ENCODE results near the gene EIF4B. TPM values are rescaled to one million over a fixed set of nuclear protein-coding genes. Genes with fewer than 3 reads are reported as not detected.
A peak's percentile ranks its signal among the peaks of the same experiment; 100 is the strongest.

EIF4B gene
- total RNA-seq, 1 donor from 2014 or later: 339 TPM

- Histone ChIP-seq H3K4me3 (peak overlapping the region; percentile 73 to 86), H3K27me3 (no peaks in the 10 kb centered on the region), H3K4me1 (peaks cover 80% of the 10 kb centered on the region), H3K36me3 (no peaks in the 10 kb centered on the region), H3K27ac (peak overlapping the region; percentile 96), H3K9me3 (no peaks in the 10 kb centered on the region)
- intact Hi-C loops (cut with DNase I): loop anchor here (10.0 kb wide), 1 partner anchor 47 kb away; the partner anchor contains the start of gene IGFBP6
- DNase-seq (ENCODE audit: extremely low spot score in 2 of 2): peak in 1 of 2 donors; percentile 94
- TF ChIP-seq CTCF (IDR thresholded peaks at IDR 0.05) (no peak), POLR2AphosphoS5 (IDR thresholded peaks at IDR 0.05; ENCODE audit: insufficient read depth in 1 of 2, low read depth in 1 of 2) (peak in 1 of 2 donors; percentile 7)
These were observed 42.0 kb downstream of the EIF4B start for GRCh38 chr12:53048033-53048779.

GRCh38 chr12:53048780-53049401 lies 42.6 kb downstream of the EIF4B start:
- Histone ChIP-seq H3K36me3 (no peaks in the 10 kb centered on the region), H3K4me1 (peaks cover 84% of the 10 kb centered on the region), H3K27me3 (no peaks in the 10 kb centered on the region), H3K27ac (peak overlapping the region; percentile 96), H3K4me3 (peak overlapping the region; percentile 73 to 86), H3K9me3 (no peaks in the 10 kb centered on the region)
- TF ChIP-seq POLR2A (IDR thresholded peaks at IDR 0.05) (no peak), CTCF (IDR thresholded peaks at IDR 0.05) (no peak), POLR2AphosphoS5 (IDR thresholded peaks at IDR 0.05; ENCODE audit: insufficient read depth in 1 of 2, low read depth in 1 of 2) (no peak)
- peak in 1 of 2 donors; percentile 92 for DNase-seq (ENCODE audit: extremely low spot score in 2 of 2)
- intact Hi-C loops (cut with DNase I): loop anchor here (10.0 kb wide), 1 partner anchor 46 kb away; the partner anchor contains the start of gene IGFBP6

GRCh38 chr12:53049571-53050318 lies 43.5 kb downstream of the EIF4B start, which contains the start of gene TNS2:
TSS of gene TNS2 (plus strand) at chr12:53050065. CDS start at chr12:53050186, 121 bp downstream.
- Histone ChIP-seq H3K4me3 (peak within 1 kb of the TSS; percentile 73 to 86), H3K27me3 (no peaks in the 10 kb centered on the region), H3K9me3 (no peaks in the 10 kb centered on the region), H3K27ac (peak within 1 kb of the TSS; percentile 96), H3K36me3 (no peaks in the 10 kb centered on the region), H3K4me1 (peaks cover 84% of the 10 kb centered on the region)
- TF ChIP-seq CTCF (IDR thresholded peaks at IDR 0.05) (no peak), POLR2AphosphoS5 (IDR thresholded peaks at IDR 0.05; ENCODE audit: insufficient read depth in 1 of 2, low read depth in 1 of 2) (peak; percentile 75 to 88), POLR2A (IDR thresholded peaks at IDR 0.05) (peak in 1 of 2 donors; percentile 63)
- DNase-seq (ENCODE audit: extremely low spot score in 2 of 2): peak in 1 of 2 donors; percentile 96
- intact Hi-C loops (cut with DNase I): loop anchor here (10.0 kb wide), 1 partner anchor 45 kb away; the partner anchor contains the start of gene IGFBP6

- TF ChIP-seq CTCF (IDR thresholded peaks at IDR 0.05) (no peak), POLR2A (IDR thresholded peaks at IDR 0.05) (no peak)
- H3K4me1 ChIP-seq: peaks cover 84% of the 10 kb centered on the region
- DNase-seq (ENCODE audit: extremely low spot score in 2 of 2): peak in 1 of 2 donors; percentile 89
- H3K4me3 ChIP-seq: peak overlapping the region; percentile 73 to 86
- no peaks in the 10 kb centered on the region for H3K27me3 ChIP-seq
- intact Hi-C loops (cut with DNase I): no loop called here
- H3K27ac ChIP-seq: peak overlapping the region; percentile 96
- no peaks in the 10 kb centered on the region for H3K9me3 ChIP-seq
- H3K36me3 ChIP-seq: peaks cover 0 to 2% of the 10 kb centered on the region in 2 donors
These were observed 44.3 kb downstream of the EIF4B start for GRCh38 chr12:53050426-53051057.
